HG03159 (cell line): ENCODE measurements around the gene WDFY3.
"Not testable (repeated sequence)": the region's sequence is repeated elsewhere in the genome, so short reads cannot be mapped to it uniquely, and the experiment has no call there.

Experiments used
- ATAC-seq: cut with Tn5 transposase; IDR thresholded peaks from one replicate; pipeline ENCODE4 v1.9.1; 2021; ENCODE audit warnings: mild to moderate bottlenecking, moderate library complexity; ENCODE audit not compliant: unreplicated experiment

Gene WDFY3

GRCh38 chr4:84730375-84730774 lies 236.1 kb downstream of the WDFY3 start:
- no peak for ATAC-seq

GRCh38 chr4:84727491-84727890 lies 239.0 kb downstream of the WDFY3 start:
- no peak for ATAC-seq

- ATAC-seq = no peak
Measured at GRCh38 chr4:84726356-84726755, 240.1 kb downstream of the WDFY3 start.

- ATAC-seq = no peak
Measured at GRCh38 chr4:84722720-84723119, 243.8 kb downstream of the WDFY3 start.

GRCh38 chr4:84719115-84719514 lies 247.4 kb downstream of the WDFY3 start:
- no peak for ATAC-seq

GRCh38 chr4:84718699-84719098 lies 247.8 kb downstream of the WDFY3 start:
- no peak for ATAC-seq

GRCh38 chr4:84710548-84710947 lies 255.9 kb downstream of the WDFY3 start:
- no peak for ATAC-seq

GRCh38 chr4:84708406-84709135 lies 257.9 kb downstream of the WDFY3 start:
- ATAC-seq = no peak

- no peak for ATAC-seq
Measured at GRCh38 chr4:84706286-84706685, 260.2 kb downstream of the WDFY3 start.

- ATAC-seq = no peak
Measured at GRCh38 chr4:84699001-84699671, 267.4 kb downstream of the WDFY3 start.

- ATAC-seq = no peak
Measured at GRCh38 chr4:84697615-84698201, 268.8 kb downstream of the WDFY3 start.

GRCh38 chr4:84697159-84697558 lies 269.3 kb downstream of the WDFY3 start:
- no peak for ATAC-seq

GRCh38 chr4:84691800-84692199 lies 274.7 kb downstream of the WDFY3 start:
- ATAC-seq = no peak

GRCh38 chr4:84691170-84691691 lies 275.3 kb downstream of the WDFY3 start:
- no peak for ATAC-seq

GRCh38 chr4:84690481-84690880 lies 276.0 kb downstream of the WDFY3 start:
- ATAC-seq = no peak

GRCh38 chr4:84689197-84689596 lies 277.3 kb downstream of the WDFY3 start:
- no peak for ATAC-seq

- no peak for ATAC-seq
Measured at GRCh38 chr4:84688605-84689004, 277.9 kb downstream of the WDFY3 start.

- ATAC-seq = no peak
Measured at GRCh38 chr4:84685105-84685504, 281.4 kb downstream of the WDFY3 start.

- no peak for ATAC-seq
Measured at GRCh38 chr4:84684361-84684760, 282.1 kb downstream of the WDFY3 start.

- ATAC-seq = no peak
Measured at GRCh38 chr4:84683064-84683850, 283.2 kb downstream of the WDFY3 start.

- ATAC-seq = not testable (repeated sequence)
Measured at GRCh38 chr4:84682661-84683060, 283.8 kb downstream of the WDFY3 start.
